Natural killer cell (primary cell): ENCODE data around the gene CAMK2D. TPM values are rescaled to one million over a fixed set of nuclear protein-coding genes. Genes with fewer than 3 reads are reported as not detected.

Source experiments
- ATAC-seq, 3 donors: fragments of 150-1000 bp in 2 of 3; fragments of 200-7000 bp in 1 of 3; cut with Tn5 transposase; 1 replicate in 1 of 3; 2 replicates in 2 of 3; pipeline ENCODE4 v1.10.0; 2021; ENCODE audit warnings: mild to moderate bottlenecking in 2 of 3, moderate library complexity in 2 of 3
- DNase-seq, 2 donors: peaks; one replicate each; pipeline versions ENCODE4 v3.0.0 to v3.0.0-alpha.2; 2013 to 2021; ENCODE audit warnings: mixed read lengths in 1 of 2
- H3K27ac ChIP-seq: one replicate; pipeline ENCODE4 v1.5.1; 2013; ENCODE audit warnings: mild to moderate bottlenecking, low read length
- H3K27me3 ChIP-seq: one replicate; pipeline ENCODE4 v1.6.1; 2013; ENCODE audit warnings: low read length; ENCODE audit not compliant: control insufficient read depth, insufficient read depth
- H3K36me3 ChIP-seq: one replicate; pipeline ENCODE4 v1.6.1; 2013; ENCODE audit warnings: low read length; ENCODE audit not compliant: control insufficient read depth, insufficient read depth
- H3K4me1 ChIP-seq: one replicate; pipeline ENCODE4 v1.6.1; 2013; ENCODE audit warnings: low read length; ENCODE audit not compliant: control insufficient read depth, insufficient read depth
- H3K4me3 ChIP-seq: one replicate; pipeline ENCODE4 v1.5.1; 2013; ENCODE audit warnings: low read length
- H3K9me3 ChIP-seq: one replicate; pipeline ENCODE4 v1.6.1; 2013; ENCODE audit warnings: low read length; ENCODE audit not compliant: control insufficient read depth, insufficient read depth
- H3K27ac Mint-ChIP-seq, 2 donors: one replicate each; pipeline ENCODE4 v1.8.0; 2022; ENCODE audit warnings: mild to moderate bottlenecking in 2 of 2, mixed read lengths in 2 of 2, moderate library complexity in 1 of 2
- H3K27me3 Mint-ChIP-seq, 2 donors: one replicate each; pipeline ENCODE4 v1.8.0; 2022; ENCODE audit warnings: low read depth in 2 of 2, mixed read lengths in 2 of 2
- H3K36me3 Mint-ChIP-seq: one replicate; pipeline ENCODE4 v1.8.0; 2022; ENCODE audit warnings: mixed read lengths
- H3K4me1 Mint-ChIP-seq, 2 donors: one replicate each; pipeline ENCODE4 v1.8.0; 2022; ENCODE audit warnings: mixed read lengths in 2 of 2
- H3K4me3 Mint-ChIP-seq: one replicate; pipeline ENCODE4 v1.8.0; 2022; ENCODE audit warnings: mild to moderate bottlenecking, moderate library complexity, mixed read lengths
- H3K9me3 Mint-ChIP-seq, 2 donors: one replicate each; pipeline ENCODE4 v1.8.0; 2022; ENCODE audit warnings: mixed read lengths in 2 of 2
- CTCF ChIP-seq: fragments of 200-600 bp; IDR thresholded peaks from one replicate; pipeline ENCODE4 v1.8.0; 2022; ENCODE audit warnings: antibody characterized with exemption
- WGBS: methylation state at CpG from one replicate; pipeline ENCODE4 v1.1.7; 2013; ENCODE audit warnings: missing lambda C conversion rate; ENCODE audit not compliant: insufficient coverage; 5-methylcytosine and 5-hydroxymethylcytosine counted together
- intact Hi-C: fragments of 100-400 bp; cut with micrococcal nuclease; formaldehyde crosslinking; loops from one replicate; pipeline ENCODE4 v1.14.2; 2022
- total RNA-seq, 4 donors: library from RNA; stranded (reverse); fragments of 120-200 nt in 1 of 4; gene quantifications; one replicate each; pipeline versions ENCODE4 v1.2.3 to v1.2.4, GENCODE V29; 2013 to 2022

Gene CAMK2D
- total RNA-seq, 3 donors from 2014 or later (not counting 1 experiment from before 2014, with no cell fraction given) = 31.6 to 40.1 (median 34.5) TPM

- no peak for ATAC-seq
- peaks cover 10% of the 10 kb centered on the region for H3K36me3 ChIP-seq
- Mint-ChIP-seq H3K27ac (no peak overlapping the region), H3K4me1 (peaks cover 0 to 3% of the 10 kb centered on the region in 2 donors), H3K27me3 (no peaks in the 10 kb centered on the region), H3K9me3 (no peaks in the 10 kb centered on the region), H3K36me3 (peaks cover 12% of the 10 kb centered on the region), H3K4me3 (no peak overlapping the region)
- WGBS = no CpG with 5 or more reads among the region's 1 CpG
- H3K27me3 ChIP-seq = no peaks in the 10 kb centered on the region
- H3K27ac ChIP-seq = no peak overlapping the region
- no peak for TF ChIP-seq CTCF
- intact Hi-C loops = no loop called here
- H3K9me3 ChIP-seq = no peaks in the 10 kb centered on the region
- no peak for DNase-seq
- no peaks in the 10 kb centered on the region for H3K4me1 ChIP-seq
- H3K4me3 ChIP-seq = no peak overlapping the region
Measured at GRCh38 chr4:113524096-113524495, 237.4 kb downstream of the CAMK2D start.

GRCh38 chr4:113522433-113522832 is 239.1 kb downstream of the CAMK2D start:
- DNase-seq = no peak
- Histone ChIP-seq H3K4me1 (no peaks in the 10 kb centered on the region), H3K27me3 (no peaks in the 10 kb centered on the region), H3K27ac (no peak overlapping the region), H3K36me3 (peaks cover 10% of the 10 kb centered on the region), H3K4me3 (no peak overlapping the region), H3K9me3 (no peaks in the 10 kb centered on the region)
- H3K4me3 Mint-ChIP-seq = no peak overlapping the region
- intact Hi-C loops = no loop called here
- no peak overlapping the region for H3K27ac Mint-ChIP-seq
- no peak for ATAC-seq
- WGBS = 100% methylated on average over 1 of the region's 2 CpGs
- no peak for TF ChIP-seq CTCF
- H3K27me3 Mint-ChIP-seq = no peaks in the 10 kb centered on the region
- peaks cover 12% of the 10 kb centered on the region for H3K36me3 Mint-ChIP-seq
- H3K4me1 Mint-ChIP-seq = peaks cover 0 to 3% of the 10 kb centered on the region in 2 donors
- no peaks in the 10 kb centered on the region for H3K9me3 Mint-ChIP-seq

GRCh38 chr4:113513382-113513781 is 248.2 kb downstream of the CAMK2D start:
- Histone ChIP-seq H3K4me3 (no peak overlapping the region), H3K36me3 (peaks cover 55% of the 10 kb centered on the region), H3K9me3 (no peaks in the 10 kb centered on the region), H3K27ac (no peak overlapping the region), H3K4me1 (no peaks in the 10 kb centered on the region), H3K27me3 (no peaks in the 10 kb centered on the region)
- H3K4me3 Mint-ChIP-seq = no peak overlapping the region
- intact Hi-C loops = no loop called here
- no peak for TF ChIP-seq CTCF
- peaks cover 4% of the 10 kb centered on the region for H3K36me3 Mint-ChIP-seq
- no peak for ATAC-seq
- H3K9me3 Mint-ChIP-seq = no peaks in the 10 kb centered on the region
- H3K27ac Mint-ChIP-seq = no peak overlapping the region
- no peaks in the 10 kb centered on the region for H3K4me1 Mint-ChIP-seq
- 98% methylated on average over 2 of the region's 2 CpGs for WGBS
- H3K27me3 Mint-ChIP-seq = no peaks in the 10 kb centered on the region
- DNase-seq = no peak

GRCh38 chr4:113512880-113513279 is 248.7 kb downstream of the CAMK2D start:
- intact Hi-C loops = no loop called here
- Histone ChIP-seq H3K36me3 (peaks cover 57% of the 10 kb centered on the region), H3K4me3 (no peak overlapping the region), H3K9me3 (no peaks in the 10 kb centered on the region), H3K4me1 (no peaks in the 10 kb centered on the region), H3K27me3 (no peaks in the 10 kb centered on the region), H3K27ac (no peak overlapping the region)
- DNase-seq = no peak
- no peak overlapping the region for H3K4me3 Mint-ChIP-seq
- 100% methylated on average over 6 of the region's 6 CpGs for WGBS
- TF ChIP-seq CTCF = no peak
- no peaks in the 10 kb centered on the region for H3K9me3 Mint-ChIP-seq
- H3K36me3 Mint-ChIP-seq = peaks cover 9% of the 10 kb centered on the region
- H3K4me1 Mint-ChIP-seq = no peaks in the 10 kb centered on the region
- ATAC-seq = no peak
- H3K27me3 Mint-ChIP-seq = no peaks in the 10 kb centered on the region
- H3K27ac Mint-ChIP-seq = no peak overlapping the region
